OCI-LY7 (cell line): ENCODE measurements around the gene PCCA.

Experiments
- EZH2phosphoT487 ChIP-seq: fragments of 200-600 bp; sonication (generic); IDR thresholded peaks from 2 replicates; pipeline ENCODE4 v1.6.1; 2018; ENCODE audit warnings: low read depth, borderline replicate concordance, mild to moderate bottlenecking, mixed run types, antibody characterized with exemption, low read length, moderate library complexity, mixed read lengths
- TF ChIP-seq, protein P1 (sequence below): fragments of 200-600 bp; sonication (generic); conservative IDR thresholded peaks from 2 replicates; pipeline ENCODE4 v1.5.1; 2014; ENCODE audit warnings: mild to moderate bottlenecking, antibody characterized with exemption, low read length, moderate library complexity, mixed read lengths

- TF ChIP-seq, protein P1, sequence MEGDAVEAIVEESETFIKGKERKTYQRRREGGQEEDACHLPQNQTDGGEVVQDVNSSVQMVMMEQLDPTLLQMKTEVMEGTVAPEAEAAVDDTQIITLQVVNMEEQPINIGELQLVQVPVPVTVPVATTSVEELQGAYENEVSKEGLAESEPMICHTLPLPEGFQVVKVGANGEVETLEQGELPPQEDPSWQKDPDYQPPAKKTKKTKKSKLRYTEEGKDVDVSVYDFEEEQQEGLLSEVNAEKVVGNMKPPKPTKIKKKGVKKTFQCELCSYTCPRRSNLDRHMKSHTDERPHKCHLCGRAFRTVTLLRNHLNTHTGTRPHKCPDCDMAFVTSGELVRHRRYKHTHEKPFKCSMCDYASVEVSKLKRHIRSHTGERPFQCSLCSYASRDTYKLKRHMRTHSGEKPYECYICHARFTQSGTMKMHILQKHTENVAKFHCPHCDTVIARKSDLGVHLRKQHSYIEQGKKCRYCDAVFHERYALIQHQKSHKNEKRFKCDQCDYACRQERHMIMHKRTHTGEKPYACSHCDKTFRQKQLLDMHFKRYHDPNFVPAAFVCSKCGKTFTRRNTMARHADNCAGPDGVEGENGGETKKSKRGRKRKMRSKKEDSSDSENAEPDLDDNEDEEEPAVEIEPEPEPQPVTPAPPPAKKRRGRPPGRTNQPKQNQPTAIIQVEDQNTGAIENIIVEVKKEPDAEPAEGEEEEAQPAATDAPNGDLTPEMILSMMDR, result no peak
- no peak for TF ChIP-seq EZH2phosphoT487
Observed at GRCh38 chr13:100301418-100301817, 212.5 kb downstream of the PCCA start.
